ENCODE data around the gene FAM240B. TPM values are rescaled to one million over a fixed set of nuclear protein-coding genes. Genes with fewer than 3 reads are reported as not detected.

The FAM240B gene
- total RNA-seq, 6 experiments from 2014 or later: not detected

DNA sequence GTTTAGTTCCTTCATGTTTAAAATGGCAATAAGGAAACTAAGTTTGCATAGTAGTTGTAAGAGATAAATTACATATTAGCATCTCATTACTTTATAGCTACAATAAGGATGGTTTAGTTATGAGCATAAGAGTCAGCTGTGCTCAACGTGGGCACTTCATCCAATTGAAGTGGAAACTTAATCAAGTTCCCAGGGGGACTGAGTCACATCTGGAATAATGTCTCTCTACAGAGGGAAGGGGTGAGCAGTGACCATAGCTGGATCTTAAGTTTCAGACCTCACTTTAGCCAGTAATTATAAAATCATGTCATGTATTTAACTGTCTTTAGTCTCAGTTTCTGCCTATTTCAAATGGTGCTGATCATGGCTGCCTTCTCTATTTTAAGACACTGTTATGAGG lies 36.8 kb upstream of the FAM240B start:
- Mint-ChIP-seq H3K27me3 (ENCODE audit: insufficient read depth) (no peaks in the 10 kb centered on the region; the same call in none of the 2 replicates), H3K27ac (no peak overlapping the region), H3K36me3 (ENCODE audit: low read depth) (no peaks in the 10 kb centered on the region), H3K9me3 (no peaks in the 10 kb centered on the region; the same call in 1 of the 2 replicates), H3K4me1 (ENCODE audit: low read depth) (no peaks in the 10 kb centered on the region), H3K4me3 (no peak overlapping the region)
- no peak for DNase-seq
- TF ChIP-seq, protein P1, sequence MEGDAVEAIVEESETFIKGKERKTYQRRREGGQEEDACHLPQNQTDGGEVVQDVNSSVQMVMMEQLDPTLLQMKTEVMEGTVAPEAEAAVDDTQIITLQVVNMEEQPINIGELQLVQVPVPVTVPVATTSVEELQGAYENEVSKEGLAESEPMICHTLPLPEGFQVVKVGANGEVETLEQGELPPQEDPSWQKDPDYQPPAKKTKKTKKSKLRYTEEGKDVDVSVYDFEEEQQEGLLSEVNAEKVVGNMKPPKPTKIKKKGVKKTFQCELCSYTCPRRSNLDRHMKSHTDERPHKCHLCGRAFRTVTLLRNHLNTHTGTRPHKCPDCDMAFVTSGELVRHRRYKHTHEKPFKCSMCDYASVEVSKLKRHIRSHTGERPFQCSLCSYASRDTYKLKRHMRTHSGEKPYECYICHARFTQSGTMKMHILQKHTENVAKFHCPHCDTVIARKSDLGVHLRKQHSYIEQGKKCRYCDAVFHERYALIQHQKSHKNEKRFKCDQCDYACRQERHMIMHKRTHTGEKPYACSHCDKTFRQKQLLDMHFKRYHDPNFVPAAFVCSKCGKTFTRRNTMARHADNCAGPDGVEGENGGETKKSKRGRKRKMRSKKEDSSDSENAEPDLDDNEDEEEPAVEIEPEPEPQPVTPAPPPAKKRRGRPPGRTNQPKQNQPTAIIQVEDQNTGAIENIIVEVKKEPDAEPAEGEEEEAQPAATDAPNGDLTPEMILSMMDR (IDR thresholded peaks at IDR 0.05): no peak

DNA sequence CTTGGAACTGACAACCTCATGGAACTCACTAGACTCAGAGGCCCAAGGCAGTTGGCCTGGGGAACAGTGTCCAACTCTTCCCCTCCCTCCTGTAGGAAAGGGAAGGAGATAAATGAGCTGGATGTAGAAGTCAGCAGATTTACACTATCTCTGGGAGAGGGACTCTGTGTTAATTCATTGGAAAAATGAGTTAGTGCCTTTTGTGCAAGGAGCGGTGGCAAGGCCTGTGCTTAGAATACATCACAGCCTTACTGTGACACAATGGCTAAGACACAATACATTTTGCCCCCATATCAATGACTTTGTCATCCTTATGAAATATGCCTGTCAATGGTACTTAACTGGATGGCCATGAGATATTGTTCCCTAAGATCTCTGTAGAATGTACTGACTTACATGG lies 28.0 kb upstream of the FAM240B start:
- Mint-ChIP-seq H3K4me1 (ENCODE audit: low read depth) (no peaks in the 10 kb centered on the region), H3K4me3 (no peak overlapping the region), H3K36me3 (ENCODE audit: low read depth) (no peaks in the 10 kb centered on the region), H3K27me3 (ENCODE audit: insufficient read depth) (no peaks in the 10 kb centered on the region), H3K9me3 (peaks cover 6% of the 10 kb centered on the region), H3K27ac (no peak overlapping the region)
- TF ChIP-seq, protein P1 (IDR thresholded peaks at IDR 0.05): no peak
- no peak for DNase-seq

DNA sequence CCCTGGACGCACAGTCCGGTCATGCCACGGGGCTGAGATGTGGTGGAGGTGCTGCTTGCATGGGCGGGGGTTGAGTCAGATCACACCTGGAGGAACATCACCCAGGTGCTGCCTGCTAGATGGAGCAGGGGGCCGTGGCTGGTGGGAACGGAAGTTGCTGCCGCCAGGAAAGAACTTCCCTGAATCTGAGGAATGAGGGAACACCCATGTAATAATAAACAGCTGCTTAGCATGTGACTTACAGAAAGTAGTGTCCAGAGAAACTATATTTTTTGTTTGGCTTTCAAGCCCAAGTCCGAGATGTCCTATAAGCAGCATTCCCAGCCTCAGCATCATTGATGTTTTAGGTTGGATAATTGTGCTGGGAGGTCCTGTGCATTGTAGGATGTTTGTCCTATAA lies 27.1 kb upstream of the FAM240B start:
- Mint-ChIP-seq H3K36me3 (ENCODE audit: low read depth) (no peaks in the 10 kb centered on the region), H3K27me3 (ENCODE audit: insufficient read depth) (peaks cover 2% of the 10 kb centered on the region; the same call in 1 of the 2 replicates), H3K27ac (no peak overlapping the region), H3K4me1 (ENCODE audit: low read depth) (no peaks in the 10 kb centered on the region), H3K4me3 (no peak overlapping the region), H3K9me3 (peaks cover 11% of the 10 kb centered on the region)
- no peak for DNase-seq
- TF ChIP-seq, protein P1 (IDR thresholded peaks at IDR 0.05): no peak

DNA sequence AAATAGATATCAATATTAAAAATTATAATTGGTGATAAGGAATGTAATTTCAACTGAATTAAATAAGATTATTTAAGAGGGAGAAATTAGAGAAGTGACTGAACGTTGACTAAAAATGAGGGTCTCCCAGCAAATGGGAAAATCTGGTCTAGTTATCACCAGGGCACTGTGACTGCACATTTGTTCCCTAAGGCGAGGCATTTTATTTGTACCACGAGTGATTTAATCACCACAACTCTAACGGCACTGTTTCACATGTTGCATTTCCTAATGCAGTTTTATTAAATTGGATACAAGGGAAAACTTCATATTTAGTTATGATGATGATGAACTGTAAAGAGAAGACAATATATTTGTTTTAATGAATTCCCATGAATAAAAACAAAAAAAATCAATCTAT lies 26.4 kb upstream of the FAM240B start:
- Mint-ChIP-seq H3K27ac (no peak overlapping the region), H3K27me3 (ENCODE audit: insufficient read depth) (peaks cover 2% of the 10 kb centered on the region; the same call in 1 of the 2 replicates), H3K9me3 (peaks cover 11% of the 10 kb centered on the region), H3K4me1 (ENCODE audit: low read depth) (no peaks in the 10 kb centered on the region), H3K36me3 (ENCODE audit: low read depth) (no peaks in the 10 kb centered on the region), H3K4me3 (no peak overlapping the region)
- TF ChIP-seq, protein P1 (IDR thresholded peaks at IDR 0.05): no peak
- DNase-seq: no peak

DNA sequence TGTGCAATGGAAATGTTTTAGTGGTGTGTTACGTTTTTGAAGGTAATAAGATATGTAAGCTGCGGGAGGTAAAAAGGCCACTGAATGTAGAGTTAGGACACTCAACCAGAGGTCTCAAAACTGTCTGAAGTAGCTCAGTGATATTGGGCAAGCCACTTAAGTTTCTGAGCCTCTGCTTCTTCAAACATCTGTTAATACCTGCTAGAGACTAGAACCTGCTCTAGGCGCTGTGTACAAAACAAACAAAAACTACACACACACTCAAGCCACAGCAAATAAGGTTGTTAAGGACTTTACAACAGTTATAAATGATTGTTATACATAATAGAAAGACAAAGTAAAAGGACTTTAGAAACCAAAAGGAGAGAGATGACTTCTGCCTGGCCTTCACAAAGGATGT lies 24.6 kb upstream of the FAM240B start:
- no peak for DNase-seq
- Mint-ChIP-seq H3K27ac (no peak overlapping the region), H3K9me3 (peaks cover 11% of the 10 kb centered on the region), H3K27me3 (ENCODE audit: insufficient read depth) (peaks cover 2% of the 10 kb centered on the region; the same call in 1 of the 2 replicates), H3K4me1 (ENCODE audit: low read depth) (no peaks in the 10 kb centered on the region), H3K4me3 (no peak overlapping the region), H3K36me3 (ENCODE audit: low read depth) (no peaks in the 10 kb centered on the region)
- TF ChIP-seq, protein P1 (IDR thresholded peaks at IDR 0.05): no peak

DNA sequence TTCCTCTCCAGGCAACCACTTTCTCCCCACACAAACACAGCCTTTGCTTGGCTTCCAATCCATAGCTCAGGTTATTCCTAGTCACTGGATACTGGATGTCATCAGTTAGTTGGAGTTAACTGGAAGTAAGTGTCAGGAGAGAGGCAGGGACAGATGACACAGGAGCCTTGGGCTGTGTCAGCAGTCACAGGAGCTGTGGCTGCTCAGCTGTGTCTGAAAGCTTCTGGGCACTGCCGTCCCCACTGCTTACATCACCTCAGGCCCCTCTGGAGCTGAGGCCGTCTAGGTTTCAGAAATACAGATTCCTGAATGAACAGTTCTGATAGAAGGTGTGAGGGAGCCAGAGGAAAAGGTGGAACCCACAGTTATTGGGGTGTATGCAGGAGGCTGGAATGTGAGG lies 17.3 kb upstream of the FAM240B start:
- no peaks in the 10 kb centered on the region for H3K4me1 Mint-ChIP-seq (ENCODE audit: low read depth)
- H3K27ac Mint-ChIP-seq: no peak overlapping the region
- no peak overlapping the region for H3K4me3 Mint-ChIP-seq
- TF ChIP-seq, protein P1 (IDR thresholded peaks at IDR 0.05): no peak
- no peak for DNase-seq
- no peaks in the 10 kb centered on the region for H3K36me3 Mint-ChIP-seq (ENCODE audit: low read depth)
- peaks cover 10% of the 10 kb centered on the region for H3K9me3 Mint-ChIP-seq
- H3K27me3 Mint-ChIP-seq (ENCODE audit: insufficient read depth): peaks cover 1% of the 10 kb centered on the region; the same call in 1 of the 2 replicates
